ENCODE data around the gene EEF1A1. TPM values are rescaled to one million over a fixed set of nuclear protein-coding genes. Genes with fewer than 3 reads are reported as not detected.

EEF1A1 gene
- total RNA-seq, 6 donors from 2014 or later, result 3,617 to 10,582 (median 7,272) TPM

DNA sequence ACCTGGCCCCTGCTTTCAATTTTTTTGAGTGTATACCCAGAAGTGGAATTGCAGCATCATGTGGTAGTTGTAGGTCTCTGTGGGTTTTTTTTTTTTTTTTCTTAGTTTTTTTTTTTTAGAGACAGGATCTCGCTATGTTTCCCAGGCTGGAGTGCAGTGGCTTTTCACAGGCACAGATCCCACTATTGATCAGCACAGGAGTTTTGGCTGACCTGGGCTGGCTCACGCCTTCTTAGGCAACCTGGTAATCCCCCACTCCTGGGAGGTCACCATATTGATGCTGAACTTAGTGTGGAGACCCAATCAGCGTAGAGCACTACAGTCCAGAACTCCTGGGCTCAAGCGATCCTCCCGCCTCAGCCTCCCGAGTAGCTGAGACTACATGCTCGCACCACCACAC lies 33.4 kb downstream of the EEF1A1 start:
- TF ChIP-seq POLR2A (IDR thresholded peaks at IDR 0.05) (no peak), CTCF (IDR thresholded peaks at IDR 0.05) (no peak), EP300 (IDR thresholded peaks at IDR 0.05) (no peak)
- H3K9me3 ChIP-seq, result no peaks in the 10 kb centered on the region
- H3K36me3 ChIP-seq, result peaks cover 14 to 88% (median 46%) of the 10 kb centered on the region in 4 donors
- H3K27me3 ChIP-seq, result no peaks in the 10 kb centered on the region
- WGBS, 2 donors, result 97 to 98% methylated on average over 7 of the region's 7 CpGs
- H3K4me3 ChIP-seq, result no peak overlapping the region
- H3K4me1 ChIP-seq, result peaks cover 0 to 5% (median 1%) of the 10 kb centered on the region in 4 donors
- H3K27ac ChIP-seq, result no peak overlapping the region
- no peak for DNase-seq
- no peak for ATAC-seq (ENCODE audit: low FRiP score in 2 of 2)

DNA sequence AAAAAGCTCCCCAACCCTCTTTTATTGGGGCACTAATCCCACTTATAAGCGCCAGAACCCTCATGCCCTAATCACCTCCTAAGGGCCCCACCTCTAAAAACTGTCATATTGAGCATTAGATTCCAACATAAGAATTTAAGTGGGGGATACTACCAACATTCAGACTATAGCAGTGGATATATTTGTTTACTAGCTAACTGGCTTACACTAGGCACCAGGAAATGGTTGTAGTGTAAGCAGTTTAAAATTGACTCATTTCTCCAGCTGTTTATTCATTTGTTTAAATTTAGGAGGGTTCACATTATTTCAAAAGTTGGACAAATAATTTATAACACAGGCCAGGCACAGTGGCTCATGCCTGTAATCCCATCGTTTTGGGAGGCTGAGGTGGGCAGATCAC lies 36.4 kb downstream of the EEF1A1 start:
- Histone ChIP-seq H3K4me3 (no peak overlapping the region), H3K9me3 (no peaks in the 10 kb centered on the region), H3K27me3 (no peaks in the 10 kb centered on the region), H3K4me1 (no peaks in the 10 kb centered on the region), H3K27ac (no peak overlapping the region), H3K36me3 (peaks cover 30 to 99% (median 69%) of the 10 kb centered on the region in 4 donors)
- ATAC-seq (ENCODE audit: low FRiP score in 2 of 2) (no peak), DNase-seq (no peak)
- TF ChIP-seq EP300 (IDR thresholded peaks at IDR 0.05) (no peak), CTCF (IDR thresholded peaks at IDR 0.05) (no peak), POLR2A (IDR thresholded peaks at IDR 0.05) (no peak), POLR2AphosphoS5 (IDR thresholded peaks at IDR 0.05) (no peak)
- 86 to 87% methylated on average over 2 of the region's 2 CpGs for WGBS, 2 donors

- H3K27me3 ChIP-seq, result no peaks in the 10 kb centered on the region
- no peak overlapping the region for H3K4me3 ChIP-seq
- no peaks in the 10 kb centered on the region for H3K9me3 ChIP-seq
- DNase-seq, result no peak
- ATAC-seq (ENCODE audit: low FRiP score in 2 of 2), result no peak
- no peak overlapping the region for H3K27ac ChIP-seq
- H3K4me1 ChIP-seq, result no peaks in the 10 kb centered on the region
- no peak for TF ChIP-seq EP300 (IDR thresholded peaks at IDR 0.05)
- no peak for TF ChIP-seq POLR2AphosphoS5 (IDR thresholded peaks at IDR 0.05)
- TF ChIP-seq POLR2A (IDR thresholded peaks at IDR 0.05), result no peak
- TF ChIP-seq CTCF (IDR thresholded peaks at IDR 0.05), result no peak
- peaks cover 28 to 98% (median 75%) of the 10 kb centered on the region in 4 donors for H3K36me3 ChIP-seq
- WGBS, 2 donors, result 92 to 97% methylated on average over 12 of the region's 12 CpGs
These were observed 38.9 kb downstream of the EEF1A1 start for GRCh38 chr6:73481969-73482368.

DNA sequence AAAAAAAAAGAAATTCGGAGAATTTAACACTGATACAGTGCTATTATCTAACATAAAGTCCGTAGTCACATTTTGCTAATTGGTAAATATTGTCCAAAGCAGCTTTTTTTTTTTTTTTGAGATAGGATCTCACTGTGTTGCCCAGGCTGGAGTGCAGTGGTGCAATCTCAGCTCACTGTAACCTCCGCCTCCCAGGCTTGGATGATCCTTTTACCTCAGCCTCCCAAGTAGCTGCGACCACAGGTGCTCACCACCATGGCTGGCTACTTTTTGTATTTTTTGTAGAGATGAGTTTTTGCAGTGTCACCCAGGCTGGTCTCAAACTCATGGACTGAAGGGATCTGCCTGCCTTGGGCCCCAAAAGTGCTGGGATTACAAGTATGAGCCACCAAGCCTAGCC lies 43.4 kb downstream of the EEF1A1 start:
- WGBS, 2 donors, result 94 to 99% methylated on average over 4 of the region's 4 CpGs
- H3K27ac ChIP-seq, result no peak overlapping the region
- H3K9me3 ChIP-seq, result no peaks in the 10 kb centered on the region
- peaks cover 31 to 98% (median 74%) of the 10 kb centered on the region in 4 donors for H3K36me3 ChIP-seq
- H3K4me3 ChIP-seq, result no peak overlapping the region
- DNase-seq (no peak), ATAC-seq (ENCODE audit: low FRiP score in 2 of 2) (no peak)
- no peaks in the 10 kb centered on the region for H3K27me3 ChIP-seq
- H3K4me1 ChIP-seq, result no peaks in the 10 kb centered on the region
- no peak for TF ChIP-seq EP300 (IDR thresholded peaks at IDR 0.05)
- TF ChIP-seq POLR2AphosphoS5 (IDR thresholded peaks at IDR 0.05), result no peak
- no peak for TF ChIP-seq CTCF (IDR thresholded peaks at IDR 0.05)
- no peak for TF ChIP-seq POLR2A (IDR thresholded peaks at IDR 0.05)

GRCh38 chr6:73476723-73477122 lies 44.1 kb downstream of the EEF1A1 start:
- Histone ChIP-seq H3K9me3 (no peaks in the 10 kb centered on the region), H3K27me3 (no peaks in the 10 kb centered on the region), H3K4me3 (no peak overlapping the region), H3K36me3 (peaks cover 26 to 98% (median 68%) of the 10 kb centered on the region in 4 donors), H3K27ac (no peak overlapping the region), H3K4me1 (no peaks in the 10 kb centered on the region)
- 94 to 95% methylated on average over 10 of the region's 10 CpGs for WGBS, 2 donors
- no peak for DNase-seq
- TF ChIP-seq EP300 (IDR thresholded peaks at IDR 0.05), result no peak
- TF ChIP-seq CTCF (IDR thresholded peaks at IDR 0.05), result no peak
- TF ChIP-seq POLR2A (IDR thresholded peaks at IDR 0.05), result no peak
- no peak for TF ChIP-seq POLR2AphosphoS5 (IDR thresholded peaks at IDR 0.05)
- no peak for ATAC-seq (ENCODE audit: low FRiP score in 2 of 2)

Measured in upper lobe of left lung (tissue), 6 donors.